NCI-H2171 treated with DMSO at 0.1 percent for 48 hours (cell line): ENCODE data around the gene DLG2.

ENCODE experiments used
- DNase-seq: peaks from one replicate; lab custom pipeline; 2025; lab: John Stamatoyannopoulos, UW

DLG2 gene

GRCh38 chr11:85558411-85558810 is 68.7 kb downstream of the DLG2 start:
- DNase-seq, result no peak

- no peak for DNase-seq
Measured at GRCh38 chr11:85551881-85552280, 75.3 kb downstream of the DLG2 start.

GRCh38 chr11:85541683-85542082 is 85.5 kb downstream of the DLG2 start:
- no peak for DNase-seq

- no peak for DNase-seq
Measured at GRCh38 chr11:85540635-85541205, 86.4 kb downstream of the DLG2 start.

GRCh38 chr11:85540181-85540580 is 87.0 kb downstream of the DLG2 start:
- DNase-seq, result no peak

- no peak for DNase-seq
Measured at GRCh38 chr11:85539740-85540139, 87.4 kb downstream of the DLG2 start.

GRCh38 chr11:85539029-85539689 is 88.0 kb downstream of the DLG2 start:
- DNase-seq, result no peak

GRCh38 chr11:85536438-85536837 is 90.7 kb downstream of the DLG2 start:
- no peak for DNase-seq

GRCh38 chr11:85534806-85535205 is 92.3 kb downstream of the DLG2 start:
- DNase-seq, result no peak

- DNase-seq, result no peak
Measured at GRCh38 chr11:85531191-85531897, 95.8 kb downstream of the DLG2 start.

GRCh38 chr11:85530634-85531033 is 96.5 kb downstream of the DLG2 start:
- DNase-seq, result no peak

- no peak for DNase-seq
Measured at GRCh38 chr11:85526564-85526963, 100.6 kb downstream of the DLG2 start.

- DNase-seq, result no peak
Measured at GRCh38 chr11:85525686-85526085, 101.5 kb downstream of the DLG2 start.

GRCh38 chr11:85517272-85517671 is 109.9 kb downstream of the DLG2 start:
- DNase-seq, result no peak

GRCh38 chr11:85495918-85496317 is 131.2 kb downstream of the DLG2 start:
- DNase-seq, result no peak

- no peak for DNase-seq
Measured at GRCh38 chr11:85494396-85494795, 132.7 kb downstream of the DLG2 start.

GRCh38 chr11:85485902-85486301 is 141.2 kb downstream of the DLG2 start:
- no peak for DNase-seq

GRCh38 chr11:85483861-85484260 is 143.3 kb downstream of the DLG2 start:
- no peak for DNase-seq

- no peak for DNase-seq
Measured at GRCh38 chr11:85481862-85482261, 145.3 kb downstream of the DLG2 start.

GRCh38 chr11:85475660-85476517 is 151.3 kb downstream of the DLG2 start:
- no peak for DNase-seq

GRCh38 chr11:85472953-85473352 is 154.2 kb downstream of the DLG2 start:
- DNase-seq, result no peak

- DNase-seq, result no peak
Measured at GRCh38 chr11:85464283-85464682, 162.9 kb downstream of the DLG2 start.

GRCh38 chr11:85459304-85459703 is 167.8 kb downstream of the DLG2 start:
- DNase-seq, result no peak
